Measurements from ENCODE around the gene TSN.

GRCh38 chr2:121805766-121806143 lies 50.3 kb downstream of the TSN start:
- TF ChIP-seq CTCF (conservative IDR thresholded peaks at IDR 0.05) (no peak), ZFX (IDR thresholded peaks at IDR 0.05) (no peak)
